ENCODE measurements around the gene ROCK2. TPM values are rescaled to one million over a fixed set of nuclear protein-coding genes. Genes with fewer than 3 reads are reported as not detected.

The ROCK2 gene
- total and polyA plus RNA-seq, 7 donors = 12.1 to 84.4 (median 60.8) TPM

- 90 to 92% (median 91%) methylated on average over 5 of the region's 5 CpGs for WGBS, 3 donors
These were observed 40.0 kb downstream of the ROCK2 start for GRCh38 chr2:11304476-11304875.

DNA sequence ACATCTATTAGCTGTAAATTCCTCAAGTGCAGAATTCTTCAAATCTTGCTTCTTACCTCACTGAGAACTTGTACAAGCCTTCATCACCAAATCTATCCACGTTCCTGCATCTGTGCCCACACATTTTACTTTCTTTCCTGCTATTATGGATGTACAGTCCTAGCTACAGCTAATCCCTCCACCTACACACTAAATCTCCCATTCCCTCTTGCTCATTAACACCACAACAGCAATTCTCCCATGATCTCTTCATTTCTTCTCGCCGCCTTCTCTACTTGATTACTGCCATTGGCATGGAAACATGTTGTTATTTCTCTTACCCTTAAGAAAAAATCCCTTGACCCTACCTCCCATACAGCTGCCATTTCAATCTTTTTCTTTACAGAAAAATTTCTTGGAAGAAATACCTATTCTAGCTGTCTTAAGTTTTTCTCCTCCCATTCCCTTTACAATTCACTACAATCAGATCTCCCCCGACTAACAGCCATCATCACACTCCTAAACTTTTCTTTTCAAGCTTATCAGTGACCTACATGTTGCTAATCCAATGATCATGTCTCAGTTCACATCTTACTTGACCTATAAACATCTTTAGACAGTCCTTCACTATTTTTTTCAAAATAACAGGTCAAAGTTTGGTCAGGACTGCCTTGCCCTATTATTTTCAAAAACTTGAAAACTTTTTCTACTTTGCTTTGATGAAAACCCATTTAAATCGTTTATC is 41.0 kb downstream of the ROCK2 start:
- Histone ChIP-seq H3K4me3 (no peak overlapping the region), H3K27me3 (ENCODE audit: insufficient read depth in 3 of 3, low read length in 2 of 3) (no peaks in the 10 kb centered on the region), H3K36me3 (ENCODE audit: insufficient read depth in 1 of 2, low read depth in 1 of 2) (no peaks in the 10 kb centered on the region), H3K27ac (no peak overlapping the region), H3K4me1 (peaks cover 41% of the 10 kb centered on the region), H3K9me3 (no peaks in the 10 kb centered on the region)
- 69 to 87% (median 77%) methylated on average over 5 of the region's 5 CpGs for WGBS, 3 donors
- DNase-seq (no peak), ATAC-seq (no peak)
- TF ChIP-seq, protein P1, sequence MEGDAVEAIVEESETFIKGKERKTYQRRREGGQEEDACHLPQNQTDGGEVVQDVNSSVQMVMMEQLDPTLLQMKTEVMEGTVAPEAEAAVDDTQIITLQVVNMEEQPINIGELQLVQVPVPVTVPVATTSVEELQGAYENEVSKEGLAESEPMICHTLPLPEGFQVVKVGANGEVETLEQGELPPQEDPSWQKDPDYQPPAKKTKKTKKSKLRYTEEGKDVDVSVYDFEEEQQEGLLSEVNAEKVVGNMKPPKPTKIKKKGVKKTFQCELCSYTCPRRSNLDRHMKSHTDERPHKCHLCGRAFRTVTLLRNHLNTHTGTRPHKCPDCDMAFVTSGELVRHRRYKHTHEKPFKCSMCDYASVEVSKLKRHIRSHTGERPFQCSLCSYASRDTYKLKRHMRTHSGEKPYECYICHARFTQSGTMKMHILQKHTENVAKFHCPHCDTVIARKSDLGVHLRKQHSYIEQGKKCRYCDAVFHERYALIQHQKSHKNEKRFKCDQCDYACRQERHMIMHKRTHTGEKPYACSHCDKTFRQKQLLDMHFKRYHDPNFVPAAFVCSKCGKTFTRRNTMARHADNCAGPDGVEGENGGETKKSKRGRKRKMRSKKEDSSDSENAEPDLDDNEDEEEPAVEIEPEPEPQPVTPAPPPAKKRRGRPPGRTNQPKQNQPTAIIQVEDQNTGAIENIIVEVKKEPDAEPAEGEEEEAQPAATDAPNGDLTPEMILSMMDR (IDR thresholded peaks at IDR 0.05) = no peak
- intact Hi-C loops (cut with DNase I) = no loop called here

More at GRCh38 chr2:11304476-11304875, 40.0 kb downstream of the ROCK2 start:
- Histone ChIP-seq H3K4me1 (peaks cover 41% of the 10 kb centered on the region), H3K27me3 (ENCODE audit: insufficient read depth in 3 of 3, low read length in 2 of 3) (no peaks in the 10 kb centered on the region), H3K27ac (no peak overlapping the region), H3K36me3 (ENCODE audit: insufficient read depth in 1 of 2, low read depth in 1 of 2) (no peaks in the 10 kb centered on the region), H3K4me3 (no peak overlapping the region), H3K9me3 (no peaks in the 10 kb centered on the region)
- intact Hi-C loops (cut with DNase I) = no loop called here
- ATAC-seq (no peak), DNase-seq (no peak)
- TF ChIP-seq, protein P1 (IDR thresholded peaks at IDR 0.05) = no peak

DNA sequence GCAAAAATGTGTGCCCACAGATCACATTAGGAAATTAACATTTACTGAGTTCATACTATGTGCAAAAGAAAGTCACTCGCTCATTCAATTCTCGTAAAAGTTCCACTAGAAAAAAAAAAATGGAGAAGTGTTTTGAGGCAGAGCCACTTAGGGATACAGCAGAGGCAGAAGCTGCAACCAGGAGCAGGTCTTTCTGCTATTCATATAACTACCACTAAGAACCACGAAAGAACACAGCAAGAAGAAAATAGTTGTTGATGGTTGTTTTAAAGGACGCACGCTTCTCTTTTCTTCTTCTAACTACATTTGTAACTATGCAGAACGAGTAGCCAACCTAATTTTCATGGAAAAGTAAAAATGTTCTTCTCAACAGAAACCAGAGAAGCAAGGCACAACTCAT is 45.0 kb downstream of the ROCK2 start:
- intact Hi-C loops (cut with DNase I) = no loop called here
- Histone ChIP-seq H3K4me3 (no peak overlapping the region), H3K27ac (no peak overlapping the region), H3K27me3 (ENCODE audit: insufficient read depth in 3 of 3, low read length in 2 of 3) (no peaks in the 10 kb centered on the region), H3K9me3 (no peaks in the 10 kb centered on the region), H3K36me3 (ENCODE audit: insufficient read depth in 1 of 2, low read depth in 1 of 2) (no peaks in the 10 kb centered on the region), H3K4me1 (peaks cover 39% of the 10 kb centered on the region)
- no peak for DNase-seq
- ATAC-seq = no peak
- WGBS, 3 donors = 68 to 86% (median 68%) methylated on average over 6 of the region's 6 CpGs
- TF ChIP-seq, protein P1 (IDR thresholded peaks at IDR 0.05) = no peak

GRCh38 chr2:11298592-11298991 is 45.8 kb downstream of the ROCK2 start:
- H3K4me3 ChIP-seq = no peak overlapping the region
- 39 to 51% (median 43%) methylated on average over 3 of the region's 3 CpGs for whole genome bisulfite sequencing, 3 donors
- intact Hi-C loops (cut with DNase I) = no loop called here
- H3K9me3 ChIP-seq = no peaks in the 10 kb centered on the region
- H3K27me3 ChIP-seq (ENCODE audit: insufficient read depth in 3 of 3, low read length in 2 of 3) = no peaks in the 10 kb centered on the region
- no peak for ATAC-seq
- H3K36me3 ChIP-seq (ENCODE audit: insufficient read depth in 1 of 2, low read depth in 1 of 2) = no peaks in the 10 kb centered on the region
- TF ChIP-seq, protein P1 (IDR thresholded peaks at IDR 0.05) = no peak
- no peak overlapping the region for H3K27ac ChIP-seq
- DNase-seq = no peak
- peaks cover 41% of the 10 kb centered on the region for H3K4me1 ChIP-seq

DNA sequence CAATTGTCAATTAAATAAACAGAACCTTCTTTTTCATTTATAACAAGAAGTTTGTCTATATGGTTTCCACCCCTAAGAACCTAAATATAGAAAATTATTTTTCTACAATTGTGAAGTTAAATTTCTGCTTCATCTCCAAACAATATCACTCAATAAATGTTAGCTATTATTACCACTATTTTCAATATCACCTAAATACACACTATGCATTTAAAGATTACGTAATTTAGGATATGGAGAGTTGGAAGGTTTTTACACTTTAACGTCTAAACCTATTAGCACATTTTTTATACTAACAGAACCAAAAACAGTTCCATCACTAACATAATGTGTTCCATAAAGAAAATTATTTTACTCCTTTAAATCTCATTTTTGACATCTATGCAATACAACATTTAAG is 48.0 kb downstream of the ROCK2 start:
- Histone ChIP-seq H3K27me3 (ENCODE audit: insufficient read depth in 3 of 3, low read length in 2 of 3) (no peaks in the 10 kb centered on the region), H3K36me3 (ENCODE audit: insufficient read depth in 1 of 2, low read depth in 1 of 2) (no peaks in the 10 kb centered on the region), H3K4me3 (no peak overlapping the region), H3K27ac (peak overlapping the region; percentile 54), H3K9me3 (no peaks in the 10 kb centered on the region), H3K4me1 (peaks cover 55% of the 10 kb centered on the region)
- intact Hi-C loops (cut with DNase I) = no loop called here
- TF ChIP-seq, protein P1 (IDR thresholded peaks at IDR 0.05) = no peak
- ATAC-seq = no peak
- DNase-seq = no peak
- 64 to 72% (median 71%) methylated on average over 2 of the region's 2 CpGs for WGBS, 3 donors
